H1 (cell line): ENCODE results near the gene SMARCA4. TPM values are rescaled to one million over a fixed set of nuclear protein-coding genes. Genes with fewer than 3 reads are reported as not detected.

Source experiments
- CTCF ChIA-PET: fragments of 300-600 bp; sonication (Branson Sonifier 250); formaldehyde crosslinking; loops from one replicate; lab custom pipeline; 2021; ENCODE audit not compliant: partially characterized antibody; lab: Charles Lee
- POLR2A ChIA-PET: fragments of 300-600 bp; sonication (Branson Sonifier 250); formaldehyde crosslinking; loops from one replicate; lab custom pipeline; 2021; ENCODE audit warnings: inconsistent platforms; ENCODE audit not compliant: partially characterized antibody; lab: Charles Lee
- DNase-seq, 2 experiments: peaks; one replicate each; pipeline versions ENCODE4 v3.0.0 to v3.0.0-alpha.2; 2010 to 2022; ENCODE audit warnings: low spot score in 2 of 2, low read depth in 1 of 2, mixed read lengths in 1 of 2
- FAIRE-seq: peaks from 2 replicates; lab custom pipeline; 2011; peaks lifted over from hg19 to GRCh38; lab: Jason Lieb, UNC
- H2AFZ ChIP-seq: 2 replicates; pipeline ENCODE4 v1.8.1; 2012; ENCODE audit warnings: low read length, inconsistent platforms
- H2AK5ac ChIP-seq: 2 replicates; pipeline ENCODE4 v1.6.1; 2013; ENCODE audit warnings: low read depth, low read length
- H2BK120ac ChIP-seq: replicated peaks from 2 replicates; pipeline ENCODE3; 2013; ENCODE audit warnings: low read depth, low read length, inconsistent platforms
- H2BK12ac ChIP-seq: 2 replicates; pipeline ENCODE4 v1.6.1; 2013; ENCODE audit warnings: low read depth, low read length
- H2BK15ac ChIP-seq: 2 replicates; pipeline ENCODE4 v1.6.1; 2013; ENCODE audit warnings: low read length
- H2BK20ac ChIP-seq: 2 replicates; pipeline ENCODE4 v1.6.1; 2013; ENCODE audit warnings: low read length
- H2BK5ac ChIP-seq: 2 replicates; pipeline ENCODE4 v1.6.1; 2013; ENCODE audit warnings: low read depth, low read length
- H3K14ac ChIP-seq: 2 replicates; pipeline ENCODE4 v1.6.1; 2013; ENCODE audit warnings: inconsistent platforms; ENCODE audit not compliant: insufficient read length
- H3K18ac ChIP-seq: 2 replicates; pipeline ENCODE4 v1.6.1; 2013; ENCODE audit warnings: low read length; ENCODE audit errors: extremely low read depth
- H3K23ac ChIP-seq: 2 replicates; pipeline ENCODE4 v1.6.1; 2013; ENCODE audit warnings: inconsistent platforms; ENCODE audit not compliant: insufficient read length
- H3K23me2 ChIP-seq: 2 replicates; pipeline ENCODE4 v1.6.1; 2013; ENCODE audit warnings: low read depth, low read length
- H3K27ac ChIP-seq: 2 replicates; pipeline ENCODE4 v1.6.1; 2011; ENCODE audit warnings: low read depth, low read length, inconsistent platforms
- H3K27me3 ChIP-seq, 4 experiments: replicated peaks in 1 of 4; 1 replicate in 1 of 4; 2 replicates in 3 of 4; pipeline versions ENCODE4 v1.6.1 to v1.8.1; 2011 to 2013; ENCODE audit warnings: low read length in 3 of 4, mild to moderate bottlenecking in 3 of 4, inconsistent platforms in 2 of 4, mixed read lengths in 2 of 4, moderate library complexity in 1 of 4; ENCODE audit not compliant: control insufficient read depth in 3 of 4, insufficient read depth in 3 of 4; ENCODE audit errors: extremely low read depth in 1 of 4
- H3K36me3 ChIP-seq, 4 experiments: 2 replicates each; pipeline versions ENCODE4 v1.6.1 to v1.8.1; 2011 to 2013; ENCODE audit warnings: mild to moderate bottlenecking in 4 of 4, low read length in 3 of 4, moderate library complexity in 2 of 4, control low read depth in 1 of 4, inconsistent platforms in 1 of 4; ENCODE audit not compliant: insufficient read depth in 4 of 4, control insufficient read depth in 2 of 4
- H3K4ac ChIP-seq: replicated peaks from 2 replicates; pipeline ENCODE3; 2013; ENCODE audit warnings: low read length, low read depth, mixed read lengths, inconsistent platforms; ENCODE audit not compliant: insufficient read length
- H3K4me1 ChIP-seq, 4 experiments: replicated peaks in 1 of 4; 1 replicate in 1 of 4; 2 replicates in 3 of 4; pipeline versions ENCODE4 v1.6.1 to v1.8.1; 2011 to 2013; ENCODE audit warnings: low read length in 3 of 4, inconsistent platforms in 2 of 4, mixed read lengths in 1 of 4; ENCODE audit not compliant: insufficient read depth in 4 of 4, control insufficient read depth in 3 of 4
- H3K4me2 ChIP-seq, 2 experiments: 2 replicates each; pipeline versions ENCODE4 v1.6.1 to v1.8.1; 2011 to 2013; ENCODE audit warnings: low read depth in 2 of 2, low read length in 2 of 2, control low read depth in 1 of 2, inconsistent platforms in 1 of 2, mild to moderate bottlenecking in 1 of 2; ENCODE audit not compliant: insufficient read depth in 1 of 2
- H3K4me3 ChIP-seq, 4 experiments: fragments of 200-600, 300-600 bp in 1 of 4; sonication (generic), shearing (Covaris generic), sonication (Bioruptor Twin) in 1 of 4; 2 replicates each; pipeline versions ENCODE4 v1.5.1 to v1.8.1; 2011 to 2016; ENCODE audit warnings: low read length in 4 of 4, low read depth in 3 of 4, control low read depth in 2 of 4, inconsistent platforms in 2 of 4, mild to moderate bottlenecking in 2 of 4, mixed read lengths in 1 of 4, moderate library complexity in 1 of 4; ENCODE audit not compliant: insufficient read depth in 2 of 4; ENCODE audit errors: extremely low read depth in 1 of 4
- H3K56ac ChIP-seq: replicated peaks from 2 replicates; pipeline ENCODE3; 2013; ENCODE audit warnings: low read depth, mild to moderate bottlenecking, mixed read lengths, low read length, inconsistent platforms; ENCODE audit not compliant: insufficient read length
- H3K79me1 ChIP-seq: 2 replicates; pipeline ENCODE4 v1.6.1; 2013; ENCODE audit warnings: low read depth, low read length, control low read depth
- H3K79me2 ChIP-seq, 2 experiments: 2 replicates each; pipeline versions ENCODE4 v1.6.1 to v1.8.1; 2012 to 2013; ENCODE audit warnings: low read length in 2 of 2, mild to moderate bottlenecking in 2 of 2, inconsistent platforms in 1 of 2; ENCODE audit not compliant: insufficient read depth in 2 of 2, control insufficient read depth in 1 of 2
- H3K9ac ChIP-seq, 4 experiments: replicated peaks in 1 of 4; 1 replicate in 1 of 4; 2 replicates in 3 of 4; pipeline versions ENCODE4 v1.6.1 to v1.8.1; 2011 to 2013; ENCODE audit warnings: low read depth in 3 of 4, low read length in 3 of 4, control low read depth in 2 of 4, mild to moderate bottlenecking in 2 of 4, moderate library complexity in 2 of 4, inconsistent platforms in 1 of 4; ENCODE audit errors: extremely low read depth in 1 of 4
- H3K9me3 ChIP-seq, 2 experiments: 2 replicates each; pipeline versions ENCODE4 v1.6.1 to v1.8.1; 2012 to 2013; ENCODE audit warnings: mild to moderate bottlenecking in 2 of 2, moderate library complexity in 2 of 2, control low read depth in 1 of 2, inconsistent platforms in 1 of 2, low read depth in 1 of 2, low read length in 1 of 2, mixed read lengths in 1 of 2; ENCODE audit not compliant: insufficient read depth in 2 of 2
- H4K20me1 ChIP-seq, 2 experiments: replicated peaks in 1 of 2; 2 replicates each; pipeline versions ENCODE3 to v1.8.1; 2011 to 2013; ENCODE audit warnings: inconsistent platforms in 2 of 2, low read length in 2 of 2, mild to moderate bottlenecking in 1 of 2; ENCODE audit not compliant: insufficient read depth in 2 of 2, control insufficient read depth in 1 of 2
- H4K5ac ChIP-seq: 2 replicates; pipeline ENCODE4 v1.6.1; 2013; ENCODE audit warnings: low read length, low read depth, mixed read lengths, inconsistent platforms; ENCODE audit not compliant: insufficient read length
- H4K8ac ChIP-seq: 2 replicates; pipeline ENCODE4 v1.8.0; 2013; ENCODE audit warnings: mild to moderate bottlenecking, moderate library complexity, low read length, inconsistent platforms; ENCODE audit not compliant: insufficient read depth; ENCODE audit errors: extremely low read depth
- H4K91ac ChIP-seq: replicated peaks from 2 replicates; pipeline ENCODE3; 2013; ENCODE audit warnings: low read length, mixed read lengths, inconsistent platforms; ENCODE audit not compliant: insufficient read length
- BRCA1 ChIP-seq: IDR thresholded peaks from 2 replicates; pipeline ENCODE4 v1.6.1; 2012; ENCODE audit warnings: low read depth, low read length, improper control_type of control experiment
- KDM1A ChIP-seq: fragments of 200-600, 300-600 bp; sonication (generic); IDR thresholded peaks from 2 replicates; pipeline ENCODE4 v1.7.1; 2016; ENCODE audit warnings: mild to moderate bottlenecking, low read length, borderline replicate concordance
- POU5F1 ChIP-seq: IDR thresholded peaks from 2 replicates; pipeline ENCODE4 v1.6.1; 2011; ENCODE audit warnings: low read depth, mild to moderate bottlenecking, low read length, moderate library complexity
- WGBS, 2 experiments: shearing (Covaris generic) in 1 of 2; methylation state at CpG; one replicate each; pipeline versions ENCODE4 v1.1.6 to v1.1.7; 2013 to 2015; ENCODE audit warnings: low lambda C conversion rate in 2 of 2, mixed read lengths in 2 of 2, inconsistent platforms in 1 of 2, low coverage in 1 of 2, missing lambda C conversion rate in 1 of 2; ENCODE audit not compliant: insufficient replicate concordance in 2 of 2, insufficient coverage in 1 of 2, insufficient read length in 1 of 2; ENCODE audit errors: extremely low coverage in 1 of 2, missing lambda C conversion rate in 1 of 2; 5-methylcytosine and 5-hydroxymethylcytosine counted together
- polyA plus RNA-seq, 7 experiments: library from polyadenylated mRNA; depleted of rRNA in 3 of 7; stranded (reverse) in 5 of 7; unstranded in 2 of 7; fragments of >200 nt in 5 of 7; fragments of 200-250 nt in 2 of 7; gene quantifications; 1 replicate in 5 of 7; 2 replicates in 1 of 7; 4 replicates in 1 of 7; pipeline versions ENCODE4 v1.2.1 to v1.2.3, GENCODE V29; 2011 to 2013; ENCODE audit warnings: missing spikeins in 2 of 7, mixed read lengths in 2 of 7
- total RNA-seq: library from RNA; stranded (reverse); fragmentation: NEBNext Ultra II Directional; extraction: Animal tissue kit (Norgen Biotek cat#: 25700); gene quantifications from 2 replicates; pipeline ENCODE4 v1.2.1, GENCODE V29; 2021

The SMARCA4 gene
- total and polyA plus RNA-seq, 2 of the 8 experiments (the other 6 are each of a cell fraction or from before 2014, with no cell fraction given), result 86.4 to 263 TPM

GRCh38 chr19:10945264-10945663, 15.6 kb upstream of the SMARCA4 start:
- H3K27me3 ChIP-seq, result no peaks in the 10 kb centered on the region
- ChIA-PET CTCF (interaction anchor here (1.1 to 3.3 kb wide), 11 partner anchors 9 to 172 kb away, joined by 3 to 13 read pairs (median 3); no protein-coding TSS in a partner anchor), POLR2A (interaction anchor here (0.7 to 1.3 kb wide), 2 partner anchors 109 to 716 kb away, joined by 3 read pairs; partner anchors contain the start of gene TMED1)
- no peak overlapping the region for H4K5ac ChIP-seq
- no peak overlapping the region for H4K91ac ChIP-seq
- FAIRE-seq, result no peak
- H4K20me1 ChIP-seq, result no peaks in the 10 kb centered on the region
- no peak overlapping the region for H3K23ac ChIP-seq
- H2BK15ac ChIP-seq, result no peak overlapping the region
- H3K27ac ChIP-seq, result no peak overlapping the region
- H3K4me2 ChIP-seq, result no peak overlapping the region
- no peak overlapping the region for H3K4ac ChIP-seq
- 93% methylated on average over 4 of the region's 4 CpGs; no CpG with 5 or more reads in 1 of the 2 experiments for WGBS, 2 experiments
- DNase-seq, result no peak
- no peak overlapping the region for H2BK120ac ChIP-seq
- no peak overlapping the region for H3K14ac ChIP-seq
- no peak overlapping the region for H3K4me3 ChIP-seq
- H2BK20ac ChIP-seq, result no peak overlapping the region
- no peaks in the 10 kb centered on the region for H3K9me3 ChIP-seq
- H3K9ac ChIP-seq, result no peak overlapping the region
- no peaks in the 10 kb centered on the region for H3K23me2 ChIP-seq
- no peak overlapping the region for H2AFZ ChIP-seq
- H3K18ac ChIP-seq, result no peak overlapping the region
- no peak overlapping the region for H3K56ac ChIP-seq
- no peaks in the 10 kb centered on the region for H3K36me3 ChIP-seq
- H2BK12ac ChIP-seq, result no peak overlapping the region
- H2BK5ac ChIP-seq, result no peak overlapping the region
- TF ChIP-seq BRCA1 (no peak), KDM1A (no peak), POU5F1 (no peak)
- H2AK5ac ChIP-seq, result no peak overlapping the region
- no peaks in the 10 kb centered on the region for H3K79me2 ChIP-seq
- H4K8ac ChIP-seq, result no peak overlapping the region
- no peaks in the 10 kb centered on the region for H3K4me1 ChIP-seq
- H3K79me1 ChIP-seq, result no peaks in the 10 kb centered on the region
